Lung (tissue), 12 donors: ENCODE measurements around the gene ANGPTL2. TPM values are rescaled to one million over a fixed set of nuclear protein-coding genes. Genes with fewer than 3 reads are reported as not detected.

Source experiments
- ATAC-seq: fragments of 200-7000 bp; cut with Tn5 transposase; one replicate; pipeline ENCODE4 v1.9.1; 2020; ENCODE audit warnings: moderate number of reproducible peaks; ENCODE audit not compliant: insufficient read depth, low FRiP score
- DNase-seq, 3 donors: peaks; one replicate each; pipeline ENCODE4 v3.0.0-alpha.2; 2013 to 2017
- H3K27ac ChIP-seq, 2 donors: one replicate each; pipeline ENCODE4 v1.5.1; 2013; ENCODE audit warnings: mild to moderate bottlenecking in 2 of 2, moderate library complexity in 2 of 2, control low read depth in 1 of 2, inconsistent platforms in 1 of 2, low read depth in 1 of 2, low read length in 1 of 2
- H3K27me3 ChIP-seq, 3 donors: one replicate each; pipeline ENCODE4 v1.5.1; 2013; ENCODE audit warnings: low read length in 2 of 3; ENCODE audit not compliant: control insufficient read depth in 3 of 3, insufficient read depth in 3 of 3
- H3K36me3 ChIP-seq, 4 donors: one replicate each; pipeline ENCODE4 v1.5.1; 2013; ENCODE audit warnings: low read length in 4 of 4, mild to moderate bottlenecking in 1 of 4, moderate library complexity in 1 of 4; ENCODE audit not compliant: control insufficient read depth in 4 of 4, insufficient read depth in 4 of 4
- H3K4me1 ChIP-seq, 5 donors: one replicate each; pipeline ENCODE4 v1.5.1; 2013; ENCODE audit warnings: low read length in 5 of 5, mild to moderate bottlenecking in 2 of 5, moderate library complexity in 1 of 5; ENCODE audit not compliant: control insufficient read depth in 5 of 5, insufficient read depth in 5 of 5
- H3K4me3 ChIP-seq: one replicate; pipeline ENCODE4 v1.5.1; 2013; ENCODE audit warnings: mild to moderate bottlenecking, control low read depth, moderate library complexity
- H3K9ac ChIP-seq, 2 donors: one replicate each; pipeline ENCODE4 v1.5.1; 2013; ENCODE audit warnings: low read length in 2 of 2, control low read depth in 1 of 2; ENCODE audit not compliant: insufficient read depth in 1 of 2
- H3K9me3 ChIP-seq, 4 donors: one replicate each; pipeline ENCODE4 v1.5.1; 2013; ENCODE audit warnings: low read length in 3 of 4, mild to moderate bottlenecking in 1 of 4, moderate library complexity in 1 of 4; ENCODE audit not compliant: control insufficient read depth in 4 of 4, insufficient read depth in 3 of 4
- WGBS, 2 donors: extraction: QIAGEN DNeasy Blood & Tissue Kit; methylation state at CpG; one replicate each; pipeline ENCODE4 v1.1.7; 2013; 5-methylcytosine and 5-hydroxymethylcytosine counted together
- polyA plus RNA-seq, 2 donors: library from polyadenylated mRNA; stranded (reverse); fragments of 200-250 nt; gene quantifications; one replicate each; pipeline ENCODE4 v1.2.1, GENCODE V29; 2013
- total RNA-seq, 2 donors: library from RNA; depleted of rRNA in 1 of 2; stranded (reverse); fragments of >200 nt in 1 of 2; gene quantifications; one replicate each; pipeline ENCODE4 v1.2.1, GENCODE V29; 2014 to 2021
- TF ChIP-seq, protein P1 (sequence below): IDR thresholded peaks from 2 replicates; pipeline ENCODE4 v1.5.1; 2012; ENCODE audit warnings: mild to moderate bottlenecking; ENCODE audit errors: control extremely low read depth, extremely low read depth
- donor health status: control.
- donor health status: control.
- donor health status: Bipolar disorder and iron deficiency.
- donor health status: healthy.
- donor health status: DM: yes; HTN: yes; CAD: no.

Gene ANGPTL2
- total and polyA plus RNA-seq, 4 donors = 7.5 to 18.8 (median 11.0) TPM

DNA sequence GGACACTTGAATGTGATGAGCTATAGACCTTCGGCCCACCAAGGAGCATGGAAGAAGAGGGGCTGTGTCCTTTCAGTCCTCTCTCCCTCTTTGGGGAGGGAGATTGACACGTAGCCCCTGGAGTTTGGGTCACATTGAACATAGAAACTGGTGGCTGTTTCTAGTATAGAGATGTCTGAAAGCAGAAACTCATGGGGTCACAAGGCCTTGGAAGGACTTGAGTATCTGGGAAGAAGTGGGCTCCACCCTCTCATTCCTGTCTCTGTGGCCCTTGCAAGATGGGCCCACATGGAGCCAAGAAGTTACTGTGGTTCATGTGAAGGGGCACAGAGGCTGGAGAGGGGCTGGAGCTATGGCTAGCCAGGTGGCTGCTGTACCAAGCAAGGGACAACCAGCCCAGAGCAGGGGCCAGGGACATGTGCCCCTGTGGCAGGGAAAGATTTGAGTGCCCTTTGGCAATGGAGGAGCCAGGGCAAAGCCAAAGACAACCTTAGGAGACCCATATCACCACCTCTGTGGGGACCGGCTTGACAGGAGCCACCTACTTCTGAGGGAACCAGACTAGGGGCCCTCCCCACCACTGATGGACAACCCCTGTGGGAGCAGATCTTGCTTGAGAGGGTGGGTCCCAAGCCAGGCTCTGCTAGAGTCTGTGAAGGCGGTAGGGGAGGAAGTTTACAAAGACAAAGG, 12.8 kb upstream of the ANGPTL2 start:
- Histone ChIP-seq H3K36me3 (no peaks in the 10 kb centered on the region), H3K9me3 (peaks cover 0 to 1% (median 0%) of the 10 kb centered on the region in 4 donors), H3K27ac (peak overlapping the region in 1 of 2 donors; percentile 28), H3K4me3 (no peak overlapping the region), H3K9ac (no peak overlapping the region), H3K4me1 (peaks cover 6 to 45% (median 21%) of the 10 kb centered on the region in 5 donors), H3K27me3 (no peaks in the 10 kb centered on the region)
- no peak for ATAC-seq
- no peak for DNase-seq
- 55 to 92% methylated on average over 4 of the region's 4 CpGs for WGBS, 2 donors
- TF ChIP-seq, protein P1, sequence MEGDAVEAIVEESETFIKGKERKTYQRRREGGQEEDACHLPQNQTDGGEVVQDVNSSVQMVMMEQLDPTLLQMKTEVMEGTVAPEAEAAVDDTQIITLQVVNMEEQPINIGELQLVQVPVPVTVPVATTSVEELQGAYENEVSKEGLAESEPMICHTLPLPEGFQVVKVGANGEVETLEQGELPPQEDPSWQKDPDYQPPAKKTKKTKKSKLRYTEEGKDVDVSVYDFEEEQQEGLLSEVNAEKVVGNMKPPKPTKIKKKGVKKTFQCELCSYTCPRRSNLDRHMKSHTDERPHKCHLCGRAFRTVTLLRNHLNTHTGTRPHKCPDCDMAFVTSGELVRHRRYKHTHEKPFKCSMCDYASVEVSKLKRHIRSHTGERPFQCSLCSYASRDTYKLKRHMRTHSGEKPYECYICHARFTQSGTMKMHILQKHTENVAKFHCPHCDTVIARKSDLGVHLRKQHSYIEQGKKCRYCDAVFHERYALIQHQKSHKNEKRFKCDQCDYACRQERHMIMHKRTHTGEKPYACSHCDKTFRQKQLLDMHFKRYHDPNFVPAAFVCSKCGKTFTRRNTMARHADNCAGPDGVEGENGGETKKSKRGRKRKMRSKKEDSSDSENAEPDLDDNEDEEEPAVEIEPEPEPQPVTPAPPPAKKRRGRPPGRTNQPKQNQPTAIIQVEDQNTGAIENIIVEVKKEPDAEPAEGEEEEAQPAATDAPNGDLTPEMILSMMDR = no peak

DNA sequence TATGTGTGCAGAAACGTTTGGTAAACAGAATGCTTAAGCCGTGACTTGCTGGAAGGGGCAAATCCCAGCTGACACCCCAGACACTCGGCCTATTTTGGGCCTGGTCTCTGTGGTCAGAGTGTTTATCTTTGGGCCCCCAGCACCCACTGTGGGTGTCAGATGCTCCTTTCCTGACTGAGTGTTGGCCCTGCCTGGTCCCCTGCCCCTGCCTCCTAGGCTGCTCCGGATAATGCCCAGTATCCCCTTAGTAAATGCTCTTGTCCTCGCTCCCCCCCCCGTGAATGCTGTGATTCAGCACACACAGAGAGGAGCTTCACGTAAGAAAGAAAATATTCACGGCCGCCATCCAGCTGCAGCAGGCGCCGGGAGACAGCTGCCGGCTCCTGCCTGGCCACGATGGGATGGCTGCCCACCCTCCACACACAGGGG, 11.3 kb upstream of the ANGPTL2 start:
- Histone ChIP-seq H3K36me3 (no peaks in the 10 kb centered on the region), H3K4me1 (peaks cover 11 to 45% (median 21%) of the 10 kb centered on the region in 5 donors), H3K27me3 (no peaks in the 10 kb centered on the region), H3K4me3 (no peak overlapping the region), H3K27ac (peak overlapping the region; percentile 35 to 54), H3K9me3 (peaks cover 0 to 1% (median 0%) of the 10 kb centered on the region in 4 donors), H3K9ac (peak overlapping the region in 1 of 2 donors; percentile 52)
- DNase-seq = peak; percentile 73 to 81 (median 77)
- ATAC-seq = peak; percentile 19
- 60 to 81% methylated on average over 13 of the region's 13 CpGs for WGBS, 2 donors
- TF ChIP-seq, protein P1 = no peak

DNA sequence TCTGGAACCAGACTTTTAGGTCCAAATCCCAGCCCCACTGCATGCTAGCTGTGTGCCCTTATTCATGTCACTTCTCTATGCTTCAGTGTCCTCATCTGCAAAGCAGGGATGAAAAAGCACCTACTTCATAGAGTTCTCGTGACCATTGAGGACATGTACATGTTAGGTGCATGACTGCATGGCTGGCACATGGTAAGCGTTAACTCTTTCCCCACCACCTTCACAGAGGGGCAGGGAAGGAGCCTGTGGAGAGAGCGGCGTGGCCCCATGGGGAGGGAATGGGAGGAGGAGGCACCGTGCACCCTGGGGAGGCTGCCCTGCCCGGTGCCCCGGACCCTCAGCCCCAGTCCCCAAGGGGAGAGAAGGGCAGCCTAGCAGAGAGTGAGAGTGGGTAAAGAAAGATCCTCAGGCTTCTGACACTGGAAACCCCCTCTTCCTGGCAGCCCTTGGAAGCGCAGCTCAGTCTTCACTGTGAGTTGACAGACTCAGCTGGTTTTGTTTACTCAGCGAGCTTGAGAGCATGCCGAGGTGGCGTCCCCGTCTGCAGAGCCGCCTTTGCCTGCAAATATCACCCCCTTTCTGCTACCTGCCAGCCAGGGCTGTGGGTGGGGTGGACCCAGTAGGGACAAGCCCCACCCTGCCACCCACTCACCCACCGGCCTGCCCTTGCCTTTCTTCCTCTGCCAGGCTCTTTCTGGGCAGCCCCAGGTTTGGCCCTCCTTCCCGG, 10.6 kb upstream of the ANGPTL2 start:
- DNase-seq = peak; percentile 74 to 87 (median 82)
- WGBS, 2 donors = 53 to 75% methylated on average over 15 of the region's 15 CpGs
- peaks cover 0 to 1% (median 0%) of the 10 kb centered on the region in 4 donors for H3K9me3 ChIP-seq
- H3K4me1 ChIP-seq = peaks cover 11 to 49% (median 21%) of the 10 kb centered on the region in 5 donors
- H3K27ac ChIP-seq = peak overlapping the region; percentile 35 to 84
- no peak overlapping the region for H3K4me3 ChIP-seq
- H3K36me3 ChIP-seq = no peaks in the 10 kb centered on the region
- TF ChIP-seq, protein P1 = no peak
- no peak overlapping the region for H3K9ac ChIP-seq
- peak; percentile 22 for ATAC-seq
- H3K27me3 ChIP-seq = no peaks in the 10 kb centered on the region
